Endothelial cell of umbilical vein (primary cell): ENCODE measurements around the gene COMMD8.

Experiments
- CTCF ChIP-seq, 2 donors: IDR thresholded peaks; 1 replicate in 1 of 2; 2 replicates in 1 of 2; pipeline ENCODE4 v1.5.1; 2011; ENCODE audit warnings: low read length in 2 of 2, mild to moderate bottlenecking in 2 of 2, moderate library complexity in 2 of 2, control low read depth in 1 of 2, inconsistent platforms in 1 of 2, low read depth in 1 of 2; ENCODE audit not compliant: insufficient read depth in 1 of 2; ENCODE audit errors: extremely low read depth in 1 of 2
- POLR2AphosphoS5 ChIP-seq: IDR thresholded peaks from 2 replicates; pipeline ENCODE4 v1.6.1; 2012; ENCODE audit warnings: low read depth, mild to moderate bottlenecking, control low read depth, low read length, moderate library complexity; ENCODE audit not compliant: insufficient read depth

- TF ChIP-seq CTCF (IDR thresholded peaks at IDR 0.05; ENCODE audit: extremely low read depth in 1 of 2, insufficient read depth in 1 of 2, low read depth in 1 of 2, low read length in 2 of 2), result no peak
- no peak for TF ChIP-seq POLR2AphosphoS5
These were observed 20.2 kb upstream of the COMMD8 start for GRCh38 chr4:47483745-47484144.
